Common myeloid progenitor, CD34-positive (primary cell): Measurements from ENCODE around the gene HOMER2.

Experiments used
- CTCF ChIA-PET: fragments of 350-600 bp; sonication (Branson Sonifier 250); formaldehyde crosslinking; loops from one replicate; lab custom pipeline; 2021; ENCODE audit warnings: antibody characterized with exemption; lab: Charles Lee
- POLR2A ChIA-PET: fragments of 350-600 bp; sonication (Branson Sonifier 250); formaldehyde crosslinking; loops from one replicate; lab custom pipeline; 2021; ENCODE audit warnings: antibody characterized with exemption; lab: Charles Lee
- DNase-seq, 3 donors: peaks; one replicate each; pipeline versions ENCODE4 v3.0.0 to v3.0.0-alpha.2; 2013
- H3K27ac ChIP-seq, 2 experiments: 1 replicate in 1 of 2; 2 replicates in 1 of 2; pipeline ENCODE4 v1.7.0; 2013; ENCODE audit warnings: inconsistent platforms in 2 of 2, low read length in 2 of 2, mild to moderate bottlenecking in 2 of 2, low read depth in 1 of 2, moderate library complexity in 1 of 2; ENCODE audit not compliant: severe bottlenecking in 2 of 2, insufficient read depth in 1 of 2, poor library complexity in 1 of 2
- H3K27me3 ChIP-seq, 5 experiments: replicated peaks in 2 of 5; 1 replicate in 3 of 5; 2 replicates in 2 of 5; pipeline versions ENCODE4 v1.6.1 to v1.7.0; 2013; ENCODE audit warnings: low read length in 4 of 5, mild to moderate bottlenecking in 2 of 5, moderate library complexity in 2 of 5, inconsistent platforms in 1 of 5; ENCODE audit not compliant: insufficient read depth in 5 of 5, control insufficient read depth in 4 of 5
- H3K36me3 ChIP-seq, 4 experiments: 1 replicate in 2 of 4; 2 replicates in 2 of 4; pipeline versions ENCODE4 v1.6.1 to v1.7.0; 2013; ENCODE audit warnings: low read length in 3 of 4, control low read depth in 1 of 4, mild to moderate bottlenecking in 1 of 4; ENCODE audit not compliant: control insufficient read depth in 4 of 4, insufficient read depth in 4 of 4
- H3K4me1 ChIP-seq, 4 experiments: 1 replicate in 3 of 4; 2 replicates in 1 of 4; pipeline versions ENCODE4 v1.6.1 to v1.7.1; 2013; ENCODE audit warnings: low read length in 3 of 4, mild to moderate bottlenecking in 3 of 4, control low read depth in 1 of 4, inconsistent platforms in 1 of 4, moderate library complexity in 1 of 4; ENCODE audit not compliant: control insufficient read depth in 4 of 4, insufficient read depth in 4 of 4; ENCODE audit errors: control extremely low read depth in 1 of 4
- H3K4me3 ChIP-seq, 7 experiments: 1 replicate in 4 of 7; 2 replicates in 3 of 7; pipeline versions ENCODE4 v1.5.1 to v1.7.0; 2013; ENCODE audit warnings: mild to moderate bottlenecking in 7 of 7, low read length in 6 of 7, moderate library complexity in 6 of 7, inconsistent platforms in 2 of 7, low read depth in 2 of 7, control low read depth in 1 of 7; ENCODE audit not compliant: insufficient read depth in 4 of 7, control insufficient read depth in 1 of 7; ENCODE audit errors: extremely low read depth in 1 of 7
- H3K9me3 ChIP-seq, 5 experiments: 1 replicate in 4 of 5; 2 replicates in 1 of 5; pipeline versions ENCODE4 v1.6.1 to v1.7.1; 2013; ENCODE audit warnings: low read length in 4 of 5, mild to moderate bottlenecking in 2 of 5, inconsistent platforms in 1 of 5, low read depth in 1 of 5, moderate library complexity in 1 of 5; ENCODE audit not compliant: control insufficient read depth in 4 of 5, insufficient read depth in 2 of 5; ENCODE audit errors: control extremely low read depth in 1 of 5
- WGBS: methylation state at CpG from one replicate; pipeline ENCODE4 v1.1.5; 2013; ENCODE audit not compliant: insufficient coverage; 5-methylcytosine and 5-hydroxymethylcytosine counted together

Gene HOMER2

GRCh38 chr15:82921939-82922338, 30.6 kb downstream of the HOMER2 start:
- no peaks in the 10 kb centered on the region for H3K36me3 ChIP-seq
- H3K4me1 ChIP-seq, result no peaks in the 10 kb centered on the region
- no peak overlapping the region for H3K27ac ChIP-seq
- no peak for DNase-seq
- CTCF ChIA-PET, result no interaction called here
- no peaks in the 10 kb centered on the region for H3K9me3 ChIP-seq
- H3K4me3 ChIP-seq, result no peak overlapping the region
- POLR2A ChIA-PET, result no interaction called here
- H3K27me3 ChIP-seq, result no peaks in the 10 kb centered on the region

- CTCF ChIA-PET, result no interaction called here
- DNase-seq, result no peak
- 98% methylated on average over 5 of the region's 8 CpGs for WGBS
- POLR2A ChIA-PET, result interaction anchor here (0.7 kb wide), 2 partner anchors 10 to 40 kb away, joined by 4 to 5 read pairs; no protein-coding TSS in a partner anchor
- Histone ChIP-seq H3K4me1 (no peaks in the 10 kb centered on the region), H3K27me3 (no peaks in the 10 kb centered on the region), H3K27ac (no peak overlapping the region), H3K36me3 (no peaks in the 10 kb centered on the region), H3K4me3 (no peak overlapping the region), H3K9me3 (no peaks in the 10 kb centered on the region)
These were observed 31.3 kb downstream of the HOMER2 start for GRCh38 chr15:82921242-82921641.

GRCh38 chr15:82919231-82919886, 33.2 kb downstream of the HOMER2 start:
- Histone ChIP-seq H3K4me1 (no peaks in the 10 kb centered on the region), H3K27ac (no peak overlapping the region), H3K36me3 (no peaks in the 10 kb centered on the region), H3K4me3 (no peak overlapping the region), H3K9me3 (no peaks in the 10 kb centered on the region), H3K27me3 (no peaks in the 10 kb centered on the region)
- CTCF ChIA-PET, result interaction anchor here (1.3 kb wide), 1 partner anchor 70 kb away, joined by 3 read pairs; no protein-coding TSS in a partner anchor
- POLR2A ChIA-PET, result no interaction called here
- WGBS, result 94% methylated on average over 3 of the region's 6 CpGs
- DNase-seq, result no peak

- H3K4me1 ChIP-seq, result no peaks in the 10 kb centered on the region
- ChIA-PET POLR2A (no interaction called here), CTCF (interaction anchor here (1.3 kb wide), 1 partner anchor 69 kb away, joined by 3 read pairs; no protein-coding TSS in a partner anchor)
- no peaks in the 10 kb centered on the region for H3K27me3 ChIP-seq
- DNase-seq, result no peak
- H3K9me3 ChIP-seq, result no peaks in the 10 kb centered on the region
- H3K36me3 ChIP-seq, result no peaks in the 10 kb centered on the region
- WGBS, result 94% methylated on average over 5 of the region's 6 CpGs
- H3K4me3 ChIP-seq, result no peak overlapping the region
- H3K27ac ChIP-seq, result no peak overlapping the region
These were observed 33.8 kb downstream of the HOMER2 start for GRCh38 chr15:82918607-82919230.

- no peaks in the 10 kb centered on the region for H3K9me3 ChIP-seq
- no peaks in the 10 kb centered on the region for H3K27me3 ChIP-seq
- CTCF ChIA-PET, result no interaction called here
- no peak overlapping the region for H3K4me3 ChIP-seq
- POLR2A ChIA-PET, result no interaction called here
- no peaks in the 10 kb centered on the region for H3K36me3 ChIP-seq
- 94% methylated on average over 5 of the region's 6 CpGs for WGBS
- DNase-seq, result no peak
- no peaks in the 10 kb centered on the region for H3K4me1 ChIP-seq
- no peak overlapping the region for H3K27ac ChIP-seq
These were observed 34.4 kb downstream of the HOMER2 start for GRCh38 chr15:82918162-82918561.

GRCh38 chr15:82917249-82917648, 35.3 kb downstream of the HOMER2 start:
- H3K27ac ChIP-seq, result no peak overlapping the region
- no peak overlapping the region for H3K4me3 ChIP-seq
- ChIA-PET CTCF (no interaction called here), POLR2A (interaction anchor here (0.6 kb wide), 1 partner anchor 1815 kb away, joined by 8 read pairs; no protein-coding TSS in a partner anchor)
- no peaks in the 10 kb centered on the region for H3K36me3 ChIP-seq
- H3K4me1 ChIP-seq, result no peaks in the 10 kb centered on the region
- H3K27me3 ChIP-seq, result no peaks in the 10 kb centered on the region
- DNase-seq, result peak in 2 of 3 donors; percentile 18 to 56
- 77% methylated on average over 6 of the region's 7 CpGs for WGBS
- H3K9me3 ChIP-seq, result no peaks in the 10 kb centered on the region

- POLR2A ChIA-PET, result no interaction called here
- Histone ChIP-seq H3K27me3 (no peaks in the 10 kb centered on the region), H3K4me3 (no peak overlapping the region), H3K4me1 (peaks cover 0 to under 1% (median 0%) of the 10 kb centered on the region in 4 experiments), H3K36me3 (no peaks in the 10 kb centered on the region), H3K27ac (no peak overlapping the region), H3K9me3 (no peaks in the 10 kb centered on the region)
- WGBS, result 100% methylated on average over 2 of the region's 13 CpGs
- no peak for DNase-seq
- CTCF ChIA-PET, result no interaction called here
These were observed 36.2 kb downstream of the HOMER2 start for GRCh38 chr15:82916161-82916952.
